GM23338 (cell line): ENCODE data around the gene SIAE. TPM values are rescaled to one million over a fixed set of nuclear protein-coding genes. Genes with fewer than 3 reads are reported as not detected.

Source experiments
- ATAC-seq: fragments of 200-7000 bp; cut with Tn5 transposase; 3 replicates; pipeline ENCODE4 v1.9.1; 2020
- DNase-seq: peaks from one replicate; pipeline ENCODE4 v3.0.0-alpha.2; 2015; ENCODE audit warnings: low spot score
- H2AFZ ChIP-seq: fragments of 200-600 bp; sonication (generic); 2 replicates; pipeline ENCODE4 v1.8.0; 2016; ENCODE audit warnings: antibody characterized with exemption, mild to moderate bottlenecking, moderate library complexity
- H3F3A ChIP-seq: fragments of 200-600 bp; sonication (generic); replicated peaks from 2 replicates; pipeline ENCODE4 v1.8.0; 2017; ENCODE audit warnings: antibody characterized with exemption, mixed run types, low read depth
- H3K27ac ChIP-seq: fragments of 200-600 bp; sonication (generic); 2 replicates; pipeline ENCODE4 v1.6.1; 2016; ENCODE audit warnings: low read depth
- H3K27me3 ChIP-seq: fragments of 200-600 bp; sonication (generic); 2 replicates; pipeline ENCODE4 v1.8.0; 2016; ENCODE audit warnings: mild to moderate bottlenecking, mixed run types, moderate library complexity; ENCODE audit not compliant: insufficient read depth
- H3K36me3 ChIP-seq: fragments of 200-600 bp; sonication (generic); 2 replicates; pipeline ENCODE4 v1.8.0; 2016; ENCODE audit warnings: mild to moderate bottlenecking; ENCODE audit not compliant: insufficient read depth
- H3K4me1 ChIP-seq: fragments of 200-600 bp; sonication (generic); 2 replicates; pipeline ENCODE4 v1.8.0; 2016; ENCODE audit warnings: mild to moderate bottlenecking, moderate library complexity; ENCODE audit not compliant: insufficient read depth
- H3K4me2 ChIP-seq: fragments of 200-600 bp; sonication (generic); 2 replicates; pipeline ENCODE4 v1.7.1; 2017; ENCODE audit warnings: mixed run types
- H3K4me3 ChIP-seq: fragments of 200-600 bp; sonication (generic); 2 replicates; pipeline ENCODE4 v1.6.1; 2016; ENCODE audit warnings: mixed run types
- H3K79me2 ChIP-seq: fragments of 200-600 bp; sonication (generic); replicated peaks from 2 replicates; pipeline ENCODE4 v1.8.0; 2017; ENCODE audit warnings: mild to moderate bottlenecking; ENCODE audit not compliant: insufficient read depth
- H3K9me2 ChIP-seq: fragments of 200-600 bp; sonication (generic); 2 replicates; pipeline ENCODE4 v1.8.0; 2017; ENCODE audit not compliant: insufficient read depth
- H4K20me1 ChIP-seq: fragments of 200-600 bp; sonication (generic); replicated peaks from 2 replicates; pipeline ENCODE4 v1.8.0; 2017; ENCODE audit warnings: mild to moderate bottlenecking; ENCODE audit not compliant: insufficient read depth
- H3K27ac Mint-ChIP-seq: 2 replicates; pipeline ENCODE4 v1.8.0; 2020; ENCODE audit warnings: inconsistent platforms, mild to moderate bottlenecking, moderate library complexity, mixed read lengths
- H3K27me3 Mint-ChIP-seq: 3 replicates; pipeline ENCODE4 v1.8.0; 2022; ENCODE audit warnings: low read depth, mild to moderate bottlenecking, moderate library complexity, mixed read lengths, inconsistent platforms; ENCODE audit not compliant: insufficient read depth, poor library complexity
- H3K36me3 Mint-ChIP-seq: 3 replicates; pipeline ENCODE4 v1.8.0; 2021; ENCODE audit warnings: low read depth, mild to moderate bottlenecking, inconsistent platforms, moderate library complexity, mixed read lengths
- H3K4me1 Mint-ChIP-seq: 3 replicates; pipeline ENCODE4 v1.8.0; 2020; ENCODE audit warnings: mild to moderate bottlenecking, inconsistent platforms, mixed read lengths
- H3K4me3 Mint-ChIP-seq: 3 replicates; pipeline ENCODE4 v1.8.0; 2021; ENCODE audit warnings: moderate library complexity, mild to moderate bottlenecking, inconsistent platforms, mixed read lengths
- H3K9me3 Mint-ChIP-seq: 3 replicates; pipeline ENCODE4 v1.8.0; 2020; ENCODE audit warnings: moderate library complexity, mild to moderate bottlenecking, inconsistent platforms, mixed read lengths
- CREB1 ChIP-seq: fragments of 250-450 bp; sonication (Bioruptor Pico); IDR thresholded peaks from 2 replicates; pipeline ENCODE4 v1.5.0; 2020; ENCODE audit warnings: low read depth, mild to moderate bottlenecking, moderate library complexity
- ETS1 ChIP-seq: IDR thresholded peaks from 2 replicates; pipeline ENCODE4 v1.6.1; 2016; ENCODE audit warnings: antibody characterized with exemption
- EZH2phosphoT487 ChIP-seq: fragments of 200-600 bp; sonication (generic); IDR thresholded peaks from one replicate; pipeline ENCODE4 v1.8.1; 2018; ENCODE audit warnings: antibody characterized with exemption; ENCODE audit not compliant: unreplicated experiment
- NANOG ChIP-seq: IDR thresholded peaks from 2 replicates; pipeline ENCODE4 v1.6.1; 2016; ENCODE audit warnings: antibody characterized with exemption, borderline replicate concordance
- REST ChIP-seq: IDR thresholded peaks from one replicate; pipeline ENCODE4 v1.6.1; 2018; ENCODE audit warnings: antibody characterized with exemption; ENCODE audit not compliant: unreplicated experiment
- STAT1 ChIP-seq: IDR thresholded peaks from one replicate; pipeline ENCODE4 v1.6.1; 2016; ENCODE audit warnings: antibody characterized with exemption; ENCODE audit not compliant: unreplicated experiment
- ZNF114 ChIP-seq: fragments of 250-450 bp; sonication (Bioruptor Pico); IDR thresholded peaks from 2 replicates; pipeline ENCODE4 v1.5.0; 2020; ENCODE audit warnings: mild to moderate bottlenecking, moderate library complexity
- ZNF331 ChIP-seq: fragments of 250-450 bp; sonication (Bioruptor Pico); IDR thresholded peaks from 2 replicates; pipeline ENCODE4 v1.5.0; 2020; ENCODE audit warnings: low read depth, mild to moderate bottlenecking, moderate library complexity
- polyA plus RNA-seq: library from polyadenylated mRNA; unstranded; fragments of >200 nt; fragmentation: Nextera tagmentation; extraction: Ambion mirVana; gene quantifications from 2 replicates; pipeline ENCODE4 v1.2.1, GENCODE V29; 2016
- total RNA-seq: library from RNA; depleted of rRNA; stranded (reverse); fragments of >200 nt; shearing (Covaris generic); gene quantifications from 2 replicates; pipeline ENCODE4 v1.2.3, GENCODE V29; 2014
- TF ChIP-seq, protein P1 (sequence below): fragments of 250-450 bp; sonication (Bioruptor Pico); IDR thresholded peaks from 2 replicates; pipeline ENCODE4 v1.5.0; 2020; ENCODE audit warnings: mild to moderate bottlenecking, moderate library complexity
- TF ChIP-seq, protein P2 (sequence below), 2 experiments: fragments of 200-600 bp in 1 of 2; sonication (generic) in 1 of 2; conservative IDR thresholded peaks; 2 replicates each; pipeline versions ENCODE4 v1.5.1 to v1.6.1; 2016 to 2017; ENCODE audit warnings: antibody characterized with exemption in 2 of 2, low read depth in 2 of 2, mild to moderate bottlenecking in 2 of 2, moderate library complexity in 1 of 2

The SIAE gene
- total and polyA plus RNA-seq, 2 experiments from 2014 or later = 1.1 to 1.7 TPM

DNA sequence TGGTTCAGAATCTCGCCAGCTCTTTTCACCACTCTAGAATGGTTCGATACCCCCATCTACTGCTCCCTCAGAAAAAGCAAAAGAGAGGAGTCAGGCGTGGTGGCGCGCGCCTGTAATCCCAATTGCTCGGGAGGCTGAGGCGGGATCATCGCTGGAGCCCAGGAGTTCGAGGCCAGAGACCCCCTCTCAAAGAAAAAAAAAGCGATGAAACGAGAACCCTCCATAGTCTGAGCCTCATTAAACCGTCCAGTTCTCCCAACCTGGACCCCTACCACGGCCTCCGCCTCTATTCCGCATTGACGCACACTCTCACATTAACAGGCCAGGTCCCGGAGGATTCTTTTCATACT is 604 bp upstream of the SIAE start (continued):
- TF ChIP-seq, protein P1, sequence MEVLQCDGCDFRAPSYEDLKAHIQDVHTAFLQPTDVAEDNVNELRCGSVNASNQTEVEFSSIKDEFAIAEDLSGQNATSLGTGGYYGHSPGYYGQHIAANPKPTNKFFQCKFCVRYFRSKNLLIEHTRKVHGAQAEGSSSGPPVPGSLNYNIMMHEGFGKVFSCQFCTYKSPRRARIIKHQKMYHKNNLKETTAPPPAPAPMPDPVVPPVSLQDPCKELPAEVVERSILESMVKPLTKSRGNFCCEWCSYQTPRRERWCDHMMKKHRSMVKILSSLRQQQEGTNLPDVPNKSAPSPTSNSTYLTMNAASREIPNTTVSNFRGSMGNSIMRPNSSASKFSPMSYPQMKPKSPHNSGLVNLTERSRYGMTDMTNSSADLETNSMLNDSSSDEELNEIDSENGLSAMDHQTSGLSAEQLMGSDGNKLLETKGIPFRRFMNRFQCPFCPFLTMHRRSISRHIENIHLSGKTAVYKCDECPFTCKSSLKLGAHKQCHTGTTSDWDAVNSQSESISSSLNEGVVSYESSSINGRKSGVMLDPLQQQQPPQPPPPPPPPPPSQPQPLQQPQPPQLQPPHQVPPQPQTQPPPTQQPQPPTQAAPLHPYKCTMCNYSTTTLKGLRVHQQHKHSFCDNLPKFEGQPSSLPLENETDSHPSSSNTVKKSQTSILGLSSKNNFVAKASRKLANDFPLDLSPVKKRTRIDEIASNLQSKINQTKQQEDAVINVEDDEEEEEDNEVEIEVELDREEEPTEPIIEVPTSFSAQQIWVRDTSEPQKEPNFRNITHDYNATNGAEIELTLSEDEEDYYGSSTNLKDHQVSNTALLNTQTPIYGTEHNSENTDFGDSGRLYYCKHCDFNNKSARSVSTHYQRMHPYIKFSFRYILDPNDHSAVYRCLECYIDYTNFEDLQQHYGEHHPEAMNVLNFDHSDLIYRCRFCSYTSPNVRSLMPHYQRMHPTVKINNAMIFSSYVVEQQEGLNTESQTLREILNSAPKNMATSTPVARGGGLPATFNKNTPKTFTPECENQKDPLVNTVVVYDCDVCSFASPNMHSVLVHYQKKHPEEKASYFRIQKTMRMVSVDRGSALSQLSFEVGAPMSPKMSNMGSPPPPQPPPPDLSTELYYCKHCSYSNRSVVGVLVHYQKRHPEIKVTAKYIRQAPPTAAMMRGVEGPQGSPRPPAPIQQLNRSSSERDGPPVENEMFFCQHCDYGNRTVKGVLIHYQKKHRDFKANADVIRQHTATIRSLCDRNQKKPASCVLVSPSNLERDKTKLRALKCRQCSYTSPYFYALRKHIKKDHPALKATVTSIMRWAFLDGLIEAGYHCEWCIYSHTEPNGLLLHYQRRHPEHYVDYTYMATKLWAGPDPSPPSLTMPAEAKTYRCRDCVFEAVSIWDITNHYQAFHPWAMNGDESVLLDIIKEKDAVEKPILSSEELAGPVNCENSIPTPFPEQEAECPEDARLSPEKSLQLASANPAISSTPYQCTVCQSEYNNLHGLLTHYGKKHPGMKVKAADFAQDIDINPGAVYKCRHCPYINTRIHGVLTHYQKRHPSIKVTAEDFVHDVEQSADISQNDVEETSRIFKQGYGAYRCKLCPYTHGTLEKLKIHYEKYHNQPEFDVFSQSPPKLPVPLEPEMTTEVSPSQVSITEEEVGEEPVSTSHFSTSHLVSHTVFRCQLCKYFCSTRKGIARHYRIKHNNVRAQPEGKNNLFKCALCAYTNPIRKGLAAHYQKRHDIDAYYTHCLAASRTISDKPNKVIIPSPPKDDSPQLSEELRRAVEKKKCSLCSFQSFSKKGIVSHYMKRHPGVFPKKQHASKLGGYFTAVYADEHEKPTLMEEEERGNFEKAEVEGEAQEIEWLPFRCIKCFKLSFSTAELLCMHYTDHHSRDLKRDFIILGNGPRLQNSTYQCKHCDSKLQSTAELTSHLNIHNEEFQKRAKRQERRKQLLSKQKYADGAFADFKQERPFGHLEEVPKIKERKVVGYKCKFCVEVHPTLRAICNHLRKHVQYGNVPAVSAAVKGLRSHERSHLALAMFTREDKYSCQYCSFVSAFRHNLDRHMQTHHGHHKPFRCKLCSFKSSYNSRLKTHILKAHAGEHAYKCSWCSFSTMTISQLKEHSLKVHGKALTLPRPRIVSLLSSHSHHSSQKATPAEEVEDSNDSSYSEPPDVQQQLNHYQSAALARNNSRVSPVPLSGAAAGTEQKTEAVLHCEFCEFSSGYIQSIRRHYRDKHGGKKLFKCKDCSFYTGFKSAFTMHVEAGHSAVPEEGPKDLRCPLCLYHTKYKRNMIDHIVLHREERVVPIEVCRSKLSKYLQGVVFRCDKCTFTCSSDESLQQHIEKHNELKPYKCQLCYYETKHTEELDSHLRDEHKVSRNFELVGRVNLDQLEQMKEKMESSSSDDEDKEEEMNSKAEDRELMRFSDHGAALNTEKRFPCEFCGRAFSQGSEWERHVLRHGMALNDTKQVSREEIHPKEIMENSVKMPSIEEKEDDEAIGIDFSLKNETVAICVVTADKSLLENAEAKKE (CRISPR knock-in tag) = no peak
- no peak for TF ChIP-seq NANOG
- no peak for TF ChIP-seq ETS1

DNA sequence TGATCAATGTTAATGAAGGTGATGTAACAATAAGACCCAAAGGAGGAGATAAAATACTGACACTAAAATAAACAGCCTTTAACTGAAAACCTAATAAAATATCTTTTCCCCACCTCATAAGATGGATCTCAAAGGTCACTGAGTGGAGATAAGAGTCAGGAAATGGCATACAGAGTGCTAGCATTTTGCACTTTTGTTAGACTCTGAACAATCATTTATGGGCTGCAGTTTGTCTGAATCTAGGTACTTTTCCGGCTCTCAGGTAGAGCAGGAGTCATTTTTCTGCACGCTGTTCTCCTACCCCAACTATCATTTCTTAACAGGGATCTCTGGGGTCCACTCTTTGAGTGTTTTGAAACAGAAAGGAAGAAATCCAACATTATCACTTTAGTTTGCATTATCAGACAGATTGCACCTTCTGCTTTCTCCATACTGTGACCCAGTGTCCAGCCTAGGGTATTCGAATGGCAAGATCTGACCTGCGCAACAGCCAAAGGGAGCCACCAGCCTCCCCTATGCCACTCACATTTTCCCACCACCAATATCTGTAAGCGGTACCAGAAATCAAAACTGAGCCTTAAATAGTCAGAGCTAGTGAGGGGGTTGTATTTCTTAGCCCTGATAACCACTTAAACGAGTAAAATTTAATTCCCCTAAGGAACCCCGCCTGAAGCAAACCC is 863 bp downstream of the SIAE start:
- H3K4me1 ChIP-seq = peaks cover 11% of the 10 kb centered on the region; the same call in 1 of the 2 replicates
- no peaks in the 10 kb centered on the region for H3K9me2 ChIP-seq
- ATAC-seq = no peak
- peaks cover 14% of the 10 kb centered on the region; the same call in 2 of the 3 replicates for H3K4me1 Mint-ChIP-seq
- H3K27ac Mint-ChIP-seq = no peak overlapping the region
- peak overlapping the region; percentile 96 for H2AFZ ChIP-seq
- peak overlapping the region; percentile 86 for H3K4me3 Mint-ChIP-seq
- H3F3A ChIP-seq = no peaks in the 10 kb centered on the region
- no peak overlapping the region for H3K27ac ChIP-seq
- peaks cover 3% of the 10 kb centered on the region; the same call in 1 of the 3 replicates for H3K9me3 Mint-ChIP-seq
- H4K20me1 ChIP-seq = no peaks in the 10 kb centered on the region
- peaks cover 19% of the 10 kb centered on the region for H3K27me3 Mint-ChIP-seq
- no peaks in the 10 kb centered on the region for H3K79me2 ChIP-seq
- H3K4me3 ChIP-seq = peak overlapping the region; percentile 84
- no peak for DNase-seq
- peak overlapping the region; percentile 89 for H3K4me2 ChIP-seq
- H3K36me3 ChIP-seq = no peaks in the 10 kb centered on the region
- peaks cover 67% of the 10 kb centered on the region for H3K27me3 ChIP-seq
- no peaks in the 10 kb centered on the region for H3K36me3 Mint-ChIP-seq
- no peak for TF ChIP-seq REST
- no peak for TF ChIP-seq NANOG
- TF ChIP-seq ZNF114 (CRISPR knock-in tag) = no peak
- TF ChIP-seq ETS1 = no peak
- TF ChIP-seq ZNF331 = no peak
- TF ChIP-seq, protein P2, sequence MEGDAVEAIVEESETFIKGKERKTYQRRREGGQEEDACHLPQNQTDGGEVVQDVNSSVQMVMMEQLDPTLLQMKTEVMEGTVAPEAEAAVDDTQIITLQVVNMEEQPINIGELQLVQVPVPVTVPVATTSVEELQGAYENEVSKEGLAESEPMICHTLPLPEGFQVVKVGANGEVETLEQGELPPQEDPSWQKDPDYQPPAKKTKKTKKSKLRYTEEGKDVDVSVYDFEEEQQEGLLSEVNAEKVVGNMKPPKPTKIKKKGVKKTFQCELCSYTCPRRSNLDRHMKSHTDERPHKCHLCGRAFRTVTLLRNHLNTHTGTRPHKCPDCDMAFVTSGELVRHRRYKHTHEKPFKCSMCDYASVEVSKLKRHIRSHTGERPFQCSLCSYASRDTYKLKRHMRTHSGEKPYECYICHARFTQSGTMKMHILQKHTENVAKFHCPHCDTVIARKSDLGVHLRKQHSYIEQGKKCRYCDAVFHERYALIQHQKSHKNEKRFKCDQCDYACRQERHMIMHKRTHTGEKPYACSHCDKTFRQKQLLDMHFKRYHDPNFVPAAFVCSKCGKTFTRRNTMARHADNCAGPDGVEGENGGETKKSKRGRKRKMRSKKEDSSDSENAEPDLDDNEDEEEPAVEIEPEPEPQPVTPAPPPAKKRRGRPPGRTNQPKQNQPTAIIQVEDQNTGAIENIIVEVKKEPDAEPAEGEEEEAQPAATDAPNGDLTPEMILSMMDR (conservative IDR thresholded peaks at IDR 0.05; ENCODE audit: low read depth in 2 of 2) = no peak
- TF ChIP-seq CREB1 (CRISPR knock-in tag) = no peak
- TF ChIP-seq STAT1 = no peak
- no peak for TF ChIP-seq EZH2phosphoT487
